Panc1 (cell line): ENCODE results near the gene COL4A2. TPM values are rescaled to one million over a fixed set of nuclear protein-coding genes. Genes with fewer than 3 reads are reported as not detected.

Experiments used
- ATAC-seq: fragments of 200-7000 bp; cut with Tn5 transposase; 2 replicates; pipeline ENCODE4 v1.9.1; 2020; ENCODE audit warnings: mild to moderate bottlenecking, moderate library complexity
- BruUV-seq: library from RNA; stranded (reverse); fragments of 400-500 nt; replicated peaks from 2 replicates; lab custom pipeline; 2021; lab: Mats Ljungman, UMichigan
- CTCF ChIA-PET: fragments of 300-600 bp; sonication (Branson Sonifier 250); formaldehyde crosslinking; loops from one replicate; lab custom pipeline; 2022; ENCODE audit warnings: antibody characterized with exemption; lab: Charles Lee
- POLR2A ChIA-PET: fragments of 300-600 bp; sonication (Branson Sonifier 250); formaldehyde crosslinking; loops from one replicate; lab custom pipeline; 2022; ENCODE audit warnings: antibody characterized with exemption; lab: Charles Lee
- DNase-seq: peaks from one replicate; pipeline ENCODE4 v3.0.0-alpha.2; 2010; ENCODE audit warnings: low read depth, low spot score
- H3K27ac ChIP-seq: 2 replicates; pipeline ENCODE4 v1.5.1; 2011; ENCODE audit warnings: mild to moderate bottlenecking, low read length, inconsistent platforms
- H3K27me3 ChIP-seq: fragments of 200-500 bp; sonication (Bioruptor generic); 2 replicates; pipeline ENCODE4 v1.6.0; 2014; ENCODE audit warnings: low read length, inconsistent platforms; ENCODE audit not compliant: control insufficient read depth, insufficient read depth
- H3K36me3 ChIP-seq: fragments of 200-500 bp; sonication (Bioruptor generic); 2 replicates; pipeline ENCODE4 v1.5.1; 2014; ENCODE audit warnings: inconsistent platforms, mild to moderate bottlenecking, low read length, moderate library complexity; ENCODE audit not compliant: control insufficient read depth, insufficient read depth
- H3K4me1 ChIP-seq: 2 replicates; pipeline ENCODE4 v1.5.1; 2011; ENCODE audit warnings: inconsistent platforms, mild to moderate bottlenecking, low read length, moderate library complexity; ENCODE audit not compliant: control insufficient read depth, insufficient read depth
- H3K4me3 ChIP-seq, 2 experiments: 2 replicates each; pipeline ENCODE4 v1.5.1; 2011 to 2012; ENCODE audit warnings: low read depth in 2 of 2, low read length in 2 of 2, mild to moderate bottlenecking in 2 of 2, inconsistent platforms in 1 of 2, moderate library complexity in 1 of 2
- H3K9me3 ChIP-seq: fragments of 200-500 bp; sonication (Bioruptor generic); 2 replicates; pipeline ENCODE4 v1.5.1; 2014; ENCODE audit warnings: low read depth, mild to moderate bottlenecking, inconsistent platforms, low read length, moderate library complexity; ENCODE audit not compliant: control insufficient read depth, insufficient read depth
- CTCF ChIP-seq: fragments of 450-650 bp; IDR thresholded peaks from 2 replicates; pipeline ENCODE4 v1.5.1; 2017; ENCODE audit warnings: mild to moderate bottlenecking
- POLR2AphosphoS5 ChIP-seq: IDR thresholded peaks from 2 replicates; pipeline ENCODE4 v1.6.1; 2012; ENCODE audit warnings: mild to moderate bottlenecking, low read depth, low read length, moderate library complexity
- SIN3A ChIP-seq: IDR thresholded peaks from 2 replicates; pipeline ENCODE4 v1.6.1; 2012; ENCODE audit warnings: low read depth, mild to moderate bottlenecking, low read length, moderate library complexity, borderline replicate concordance; ENCODE audit not compliant: insufficient read depth
- TCF7L2 ChIP-seq: IDR thresholded peaks from 2 replicates; pipeline ENCODE4 v1.6.1; 2011; ENCODE audit warnings: mild to moderate bottlenecking, low read depth, low read length, inconsistent platforms
- in situ Hi-C: cut with HindIII; loops from 2 replicates; pipeline ENCODE4 v1.10.0; 2016; ENCODE audit warnings: low sequenced_read_pairs, low pct_unique_long_range_greater_than_20kb
- intact Hi-C: fragments of 100-400 bp; cut with micrococcal nuclease; formaldehyde crosslinking; loops from one replicate; pipeline ENCODE4 v1.10.0; 2022; ENCODE audit not compliant: unreplicated experiment
- total RNA-seq: library from RNA; stranded (reverse); gene quantifications from one replicate; pipeline ENCODE4 v1.2.1, GENCODE V29; 2021; ENCODE audit not compliant: unreplicated experiment
- TF ChIP-seq, protein P1 (sequence below), 2 experiments: IDR thresholded peaks; 2 replicates each; pipeline ENCODE4 v1.6.1; 2011 to 2012; ENCODE audit warnings: low read depth in 2 of 2, control low read depth in 1 of 2, low read length in 1 of 2, mild to moderate bottlenecking in 1 of 2, moderate library complexity in 1 of 2; ENCODE audit not compliant: insufficient read depth in 1 of 2

Gene COL4A2
- total RNA-seq, 1 experiment from 2014 or later = 3.0 TPM

GRCh38 chr13:110329798-110330461 is 22.8 kb downstream of the COL4A2 start:
- DNase-seq (no peak), ATAC-seq (no peak)
- Histone ChIP-seq H3K4me3 (no peak overlapping the region), H3K36me3 (no peaks in the 10 kb centered on the region), H3K4me1 (no peaks in the 10 kb centered on the region), H3K27ac (no peak overlapping the region), H3K9me3 (no peaks in the 10 kb centered on the region), H3K27me3 (no peaks in the 10 kb centered on the region)
- CTCF ChIA-PET = no interaction called here
- in situ Hi-C loops = no loop called here
- POLR2A ChIA-PET = no interaction called here
- BruUV-seq = no TSS peak
- TF ChIP-seq POLR2AphosphoS5 = no peak
- intact Hi-C loops = no loop called here

DNA sequence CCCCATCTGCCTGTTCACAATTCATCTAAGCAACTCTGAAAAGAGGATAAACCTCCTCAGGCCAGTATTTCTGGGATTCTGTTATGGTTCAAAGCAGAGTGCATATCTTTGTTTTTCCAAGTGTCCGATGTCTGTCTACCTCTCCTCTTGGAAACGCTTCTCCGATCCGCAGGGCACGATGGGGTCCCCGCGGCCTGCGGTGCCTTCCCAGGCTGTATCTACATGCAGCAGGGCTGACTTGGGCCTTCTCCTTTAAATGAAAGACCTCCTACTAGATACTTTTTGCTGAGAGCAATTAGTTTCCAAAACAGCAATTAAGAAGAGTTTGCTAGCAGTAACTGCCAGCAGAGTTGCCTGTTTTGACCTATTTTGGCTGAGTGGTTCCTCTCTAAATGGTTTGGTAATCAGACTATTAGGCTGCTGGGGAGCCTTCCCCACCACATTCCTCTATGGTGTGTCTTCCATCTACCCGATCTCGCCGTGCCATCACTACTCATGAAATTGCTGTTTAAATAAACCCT is 23.5 kb downstream of the COL4A2 start:
- no TSS peak for BruUV-seq
- in situ Hi-C loops (no loop called here), intact Hi-C loops (no loop called here)
- no peak for DNase-seq
- no peak for ATAC-seq
- TF ChIP-seq, protein P1, sequence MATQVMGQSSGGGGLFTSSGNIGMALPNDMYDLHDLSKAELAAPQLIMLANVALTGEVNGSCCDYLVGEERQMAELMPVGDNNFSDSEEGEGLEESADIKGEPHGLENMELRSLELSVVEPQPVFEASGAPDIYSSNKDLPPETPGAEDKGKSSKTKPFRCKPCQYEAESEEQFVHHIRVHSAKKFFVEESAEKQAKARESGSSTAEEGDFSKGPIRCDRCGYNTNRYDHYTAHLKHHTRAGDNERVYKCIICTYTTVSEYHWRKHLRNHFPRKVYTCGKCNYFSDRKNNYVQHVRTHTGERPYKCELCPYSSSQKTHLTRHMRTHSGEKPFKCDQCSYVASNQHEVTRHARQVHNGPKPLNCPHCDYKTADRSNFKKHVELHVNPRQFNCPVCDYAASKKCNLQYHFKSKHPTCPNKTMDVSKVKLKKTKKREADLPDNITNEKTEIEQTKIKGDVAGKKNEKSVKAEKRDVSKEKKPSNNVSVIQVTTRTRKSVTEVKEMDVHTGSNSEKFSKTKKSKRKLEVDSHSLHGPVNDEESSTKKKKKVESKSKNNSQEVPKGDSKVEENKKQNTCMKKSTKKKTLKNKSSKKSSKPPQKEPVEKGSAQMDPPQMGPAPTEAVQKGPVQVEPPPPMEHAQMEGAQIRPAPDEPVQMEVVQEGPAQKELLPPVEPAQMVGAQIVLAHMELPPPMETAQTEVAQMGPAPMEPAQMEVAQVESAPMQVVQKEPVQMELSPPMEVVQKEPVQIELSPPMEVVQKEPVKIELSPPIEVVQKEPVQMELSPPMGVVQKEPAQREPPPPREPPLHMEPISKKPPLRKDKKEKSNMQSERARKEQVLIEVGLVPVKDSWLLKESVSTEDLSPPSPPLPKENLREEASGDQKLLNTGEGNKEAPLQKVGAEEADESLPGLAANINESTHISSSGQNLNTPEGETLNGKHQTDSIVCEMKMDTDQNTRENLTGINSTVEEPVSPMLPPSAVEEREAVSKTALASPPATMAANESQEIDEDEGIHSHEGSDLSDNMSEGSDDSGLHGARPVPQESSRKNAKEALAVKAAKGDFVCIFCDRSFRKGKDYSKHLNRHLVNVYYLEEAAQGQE (IDR thresholded peaks at IDR 0.05; ENCODE audit: insufficient read depth in 1 of 2, low read depth in 2 of 2, low read length in 1 of 2) = no peak
- TF ChIP-seq SIN3A = no peak
- no peak for TF ChIP-seq POLR2AphosphoS5
- TF ChIP-seq TCF7L2 = no peak
- TF ChIP-seq CTCF = no peak
- Histone ChIP-seq H3K27ac (no peak overlapping the region), H3K9me3 (no peaks in the 10 kb centered on the region), H3K27me3 (no peaks in the 10 kb centered on the region), H3K4me1 (no peaks in the 10 kb centered on the region), H3K36me3 (no peaks in the 10 kb centered on the region), H3K4me3 (no peak overlapping the region)
- ChIA-PET CTCF (no interaction called here), POLR2A (no interaction called here)

DNA sequence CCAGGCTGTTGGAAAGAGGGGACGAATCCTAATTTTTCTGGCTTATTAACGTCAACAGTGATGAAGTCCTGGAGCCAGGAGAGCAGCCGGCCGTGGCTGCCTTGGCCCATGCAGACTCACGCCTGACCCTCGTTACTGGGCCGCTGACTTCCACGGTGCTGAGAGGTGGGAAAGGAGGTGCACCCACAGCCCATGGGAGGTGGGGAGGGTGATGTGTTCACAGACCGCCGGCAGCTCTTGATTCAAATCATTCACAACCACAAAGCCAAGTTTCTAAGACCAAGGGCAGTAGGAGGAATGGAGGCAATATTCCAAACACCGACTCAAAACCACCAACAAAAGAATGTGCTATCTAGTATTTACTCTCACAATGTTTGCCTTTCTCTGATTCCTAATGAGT is 24.3 kb downstream of the COL4A2 start:
- no peak for ATAC-seq
- POLR2A ChIA-PET = no interaction called here
- Histone ChIP-seq H3K36me3 (no peaks in the 10 kb centered on the region), H3K4me3 (no peak overlapping the region), H3K27ac (no peak overlapping the region), H3K4me1 (no peaks in the 10 kb centered on the region), H3K9me3 (no peaks in the 10 kb centered on the region), H3K27me3 (no peaks in the 10 kb centered on the region)
- in situ Hi-C loops (no loop called here), intact Hi-C loops (no loop called here)
- no peak for TF ChIP-seq TCF7L2
- no peak for TF ChIP-seq CTCF
- TF ChIP-seq POLR2AphosphoS5 = no peak
- TF ChIP-seq, protein P1 (IDR thresholded peaks at IDR 0.05; ENCODE audit: insufficient read depth in 1 of 2, low read depth in 2 of 2, low read length in 1 of 2) = no peak
- no peak for TF ChIP-seq SIN3A
- no TSS peak for BruUV-seq
- CTCF ChIA-PET = no interaction called here
- no peak for DNase-seq
